ENCODE measurements around the gene MTA1.

Gene MTA1

DNA sequence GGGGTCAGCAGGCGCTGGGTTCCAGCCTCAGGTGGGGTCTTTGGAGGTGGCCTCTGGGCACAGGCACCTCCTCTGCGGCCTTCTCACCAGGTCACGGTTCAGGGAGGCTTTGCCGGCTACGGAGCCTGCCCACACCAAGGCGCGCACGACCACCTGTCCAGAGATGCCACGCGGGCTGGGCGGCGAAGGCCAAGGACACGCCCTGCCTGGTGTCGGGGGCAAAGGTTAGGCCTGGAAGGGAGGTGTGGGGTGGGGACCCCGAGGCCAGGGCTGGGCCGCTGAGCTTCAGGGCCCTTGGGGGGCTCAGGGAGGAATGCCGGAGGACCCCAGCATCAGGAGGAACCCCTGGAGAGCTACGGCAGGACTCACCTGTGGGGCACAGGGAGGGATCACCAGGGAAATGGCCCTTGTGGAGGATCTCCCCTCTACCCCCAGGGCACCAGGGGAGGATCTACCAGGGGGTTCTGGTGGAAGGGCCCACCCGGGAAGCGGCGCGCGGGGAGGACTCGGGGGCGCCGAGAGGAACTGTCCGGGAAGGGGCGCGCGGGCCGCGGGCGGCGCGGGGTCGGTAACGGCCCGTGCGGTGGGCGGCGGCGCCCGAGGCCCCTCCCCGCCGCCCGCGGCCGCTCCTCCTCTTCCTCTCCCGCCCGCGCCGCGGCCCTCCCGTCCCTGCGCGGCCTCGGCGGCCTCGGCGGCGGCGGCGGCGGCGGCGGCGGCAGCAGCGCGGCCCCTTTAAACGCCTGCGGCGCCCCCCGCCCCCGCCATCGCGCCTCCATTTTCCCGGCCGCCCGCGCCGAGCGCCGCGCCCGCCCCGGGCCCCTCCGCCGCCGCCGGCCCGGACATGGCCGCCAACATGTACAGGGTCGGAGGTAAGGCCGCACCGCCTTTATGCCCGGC is at the start of gene MTA1:
Gene MTA1, plus strand, starts transcription at position 633 of the 897 bp plus-strand sequence. Its CDS starts 209 bp downstream, at position 842.
- DNase-seq (ENCODE audit: low spot score) = peak; percentile 18

- DNase-seq (ENCODE audit: low spot score) = no peak
Measured at GRCh38 chr14:105374389-105374788, 45.2 kb upstream of the MTA1 start.

- DNase-seq (ENCODE audit: low spot score) = no peak
Measured at GRCh38 chr14:105375635-105376057, 44.0 kb upstream of the MTA1 start.

DNA sequence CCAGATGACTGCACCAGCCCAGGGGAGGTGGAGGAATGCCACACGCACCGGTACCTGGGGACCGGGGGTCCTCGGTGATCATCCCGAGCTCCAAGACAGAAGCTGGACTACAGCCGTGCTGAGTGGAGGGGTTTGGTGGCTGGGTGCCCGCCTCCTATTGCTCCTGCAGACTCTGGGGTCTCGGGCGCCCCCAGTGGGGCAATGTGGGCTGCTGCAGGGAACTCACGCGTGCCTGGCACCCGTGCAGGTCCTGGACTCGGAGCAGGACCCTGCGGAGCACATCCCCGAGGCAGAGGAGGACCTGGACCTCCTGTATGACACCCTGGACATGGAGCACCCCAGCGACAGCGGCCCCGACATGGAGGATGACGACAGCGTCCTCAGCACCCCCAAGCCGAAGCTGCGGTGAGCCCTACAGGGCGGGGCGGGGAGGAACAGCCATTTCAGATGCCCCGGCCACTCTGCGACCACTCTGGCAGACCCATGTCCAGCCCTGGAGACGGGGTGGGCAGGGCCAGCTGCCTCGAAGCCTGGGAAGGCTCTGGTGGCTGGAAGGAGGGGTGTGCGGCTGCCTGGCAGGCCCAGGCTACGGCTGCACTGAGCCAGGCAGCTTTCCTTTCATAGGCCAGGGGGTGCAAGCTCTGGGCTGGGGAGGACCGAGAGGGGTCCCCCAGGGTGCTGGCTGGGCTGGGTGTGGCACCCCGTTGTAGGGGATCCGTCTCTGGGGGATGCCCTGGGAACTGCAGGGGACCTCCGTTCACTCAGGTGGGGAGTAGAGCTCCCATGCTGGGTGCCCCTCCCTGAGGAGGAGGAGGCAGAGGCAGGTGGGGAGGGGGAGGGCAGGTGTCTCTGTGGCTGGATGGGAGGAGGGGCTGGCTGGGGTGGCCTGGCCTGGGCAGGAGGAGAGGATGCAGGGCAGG is 42.8 kb upstream of the MTA1 start:
- DNase-seq (ENCODE audit: low spot score) = no peak

- DNase-seq (ENCODE audit: low spot score) = no peak
Measured at GRCh38 chr14:105377555-105378182, 42.0 kb upstream of the MTA1 start.

- DNase-seq (ENCODE audit: low spot score) = no peak
Measured at GRCh38 chr14:105378199-105378598, 41.4 kb upstream of the MTA1 start.

GRCh38 chr14:105378873-105379685 is 40.5 kb upstream of the MTA1 start:
- no peak for DNase-seq (ENCODE audit: low spot score)

- DNase-seq (ENCODE audit: low spot score) = no peak
Measured at GRCh38 chr14:105379946-105380345, 39.7 kb upstream of the MTA1 start.

DNA sequence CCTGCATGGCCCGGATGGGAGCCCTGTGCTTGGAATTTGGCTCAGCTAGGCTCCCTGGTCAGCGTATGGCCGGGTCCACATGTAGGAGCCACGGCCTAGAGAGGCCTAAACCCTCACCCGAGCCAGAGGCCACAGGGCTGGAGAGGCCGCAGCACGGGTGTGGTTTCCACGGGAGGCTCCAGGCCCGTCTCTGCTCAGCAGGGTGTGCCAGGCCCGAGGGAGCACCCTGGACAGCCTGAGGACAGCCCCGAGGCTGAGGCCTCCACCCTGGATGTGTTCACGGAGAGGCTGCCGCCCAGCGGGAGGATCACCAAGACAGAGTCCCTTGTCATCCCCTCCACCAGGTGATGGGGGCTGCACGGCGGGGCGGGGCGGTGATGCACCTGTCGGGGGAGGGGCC is 38.9 kb upstream of the MTA1 start:
- no peak for DNase-seq (ENCODE audit: low spot score)

GRCh38 chr14:105381446-105382342 is 37.9 kb upstream of the MTA1 start:
- DNase-seq (ENCODE audit: low spot score) = no peak

DNA sequence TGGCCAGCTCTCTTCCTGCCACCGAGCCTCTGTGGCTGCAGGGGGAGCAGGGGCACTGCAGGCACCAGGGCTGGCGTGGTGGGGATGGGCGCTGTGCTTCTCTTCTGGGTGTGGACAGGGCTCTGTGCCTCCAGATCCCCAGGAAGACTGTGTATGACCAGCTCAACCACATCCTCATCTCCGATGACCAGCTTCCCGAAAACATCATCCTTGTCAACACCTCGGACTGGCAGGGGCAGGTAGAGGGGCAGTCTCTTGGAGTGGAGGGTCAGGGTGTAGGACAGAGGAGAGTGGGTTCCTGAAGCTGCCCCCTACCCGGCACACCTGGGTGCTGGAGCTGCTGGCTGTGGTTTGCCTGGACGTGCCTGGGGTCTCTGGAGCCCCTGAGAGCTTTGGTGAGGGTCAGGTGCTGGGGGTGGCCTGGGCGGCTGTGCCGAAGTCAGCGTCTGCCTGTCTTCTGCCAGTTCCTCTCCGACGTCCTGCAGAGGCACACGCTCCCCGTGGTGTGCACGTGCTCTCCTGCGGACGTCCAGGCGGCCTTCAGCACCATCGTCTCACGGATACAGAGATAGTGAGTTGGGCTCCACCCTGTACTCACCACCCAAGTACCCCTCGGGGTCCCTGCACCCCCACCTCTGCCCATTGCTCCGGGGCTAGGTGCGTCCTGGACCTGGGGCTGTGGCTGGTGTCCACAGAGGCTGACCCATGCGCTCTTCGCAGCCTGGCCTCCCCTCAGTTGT is 37.1 kb upstream of the MTA1 start:
- no peak for DNase-seq (ENCODE audit: low spot score)

DNA sequence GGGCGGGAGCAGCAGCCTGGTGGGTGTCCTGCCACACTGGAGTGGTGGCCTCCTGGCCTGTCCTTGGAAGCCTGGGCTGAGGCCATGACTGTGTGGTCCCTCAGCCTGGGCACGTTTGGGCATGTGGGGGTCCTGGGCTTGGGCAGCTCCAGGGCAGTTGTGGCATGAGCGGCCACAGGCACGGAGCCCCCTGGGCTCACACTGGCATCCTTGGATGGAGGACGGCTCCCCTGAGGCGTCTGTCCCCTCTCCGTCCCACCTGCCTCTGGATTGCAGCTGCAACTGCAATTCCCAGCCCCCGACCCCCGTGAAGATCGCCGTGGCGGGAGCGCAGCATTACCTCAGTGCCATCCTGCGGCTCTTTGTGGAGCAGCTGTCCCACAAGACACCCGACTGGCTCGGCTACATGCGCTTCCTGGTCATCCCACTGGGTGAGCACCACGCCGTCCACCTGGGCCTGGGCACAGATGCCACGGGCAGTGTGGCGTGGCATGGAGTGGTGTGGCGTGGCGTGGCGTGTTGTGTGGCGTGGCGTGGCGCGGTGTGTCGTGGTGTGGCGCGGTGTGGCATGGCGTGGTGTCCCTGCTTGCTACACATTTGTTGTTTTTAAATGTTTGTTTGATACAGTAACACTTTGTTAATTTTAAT is 36.4 kb upstream of the MTA1 start:
- no peak for DNase-seq (ENCODE audit: low spot score)

- no peak for DNase-seq (ENCODE audit: low spot score)
Measured at GRCh38 chr14:105384041-105384557, 35.5 kb upstream of the MTA1 start.

- DNase-seq (ENCODE audit: low spot score) = no peak
Measured at GRCh38 chr14:105384605-105385321, 34.9 kb upstream of the MTA1 start.

GRCh38 chr14:105385322-105385637 is 34.3 kb upstream of the MTA1 start:
- DNase-seq (ENCODE audit: low spot score) = no peak

DNA sequence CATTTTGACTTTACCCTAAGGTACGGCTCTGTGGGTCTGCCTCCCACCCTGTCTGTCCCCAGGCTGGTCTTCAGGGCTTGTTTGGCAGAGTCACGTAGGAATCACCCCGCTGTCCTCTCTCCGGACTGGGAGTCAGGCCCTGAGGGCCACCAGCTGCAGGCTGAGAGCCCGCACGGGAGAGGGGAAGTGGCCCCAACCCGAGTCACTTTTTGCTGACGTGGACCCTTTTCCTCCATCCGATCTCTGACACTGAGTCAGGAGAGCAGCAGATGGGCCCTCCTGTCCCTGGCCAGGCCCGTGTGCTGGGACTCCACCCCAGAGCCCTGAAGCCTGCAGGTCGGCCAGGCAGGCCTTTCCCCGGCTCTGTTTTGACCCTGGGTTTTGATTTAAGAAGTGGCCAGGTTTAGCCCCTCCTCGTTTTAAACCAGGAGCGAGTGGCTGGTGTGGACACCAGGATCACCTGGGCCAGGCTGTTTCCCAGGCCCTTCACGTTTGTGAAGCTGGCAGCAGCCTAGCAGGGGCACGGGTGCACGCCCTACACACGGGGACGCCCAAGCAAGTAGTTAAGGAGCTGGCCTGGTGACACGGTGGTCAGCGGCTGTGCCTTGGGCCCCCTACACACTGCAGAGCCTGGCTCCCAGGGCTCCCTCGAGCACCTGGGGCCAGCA is 33.8 kb upstream of the MTA1 start:
- no peak for DNase-seq (ENCODE audit: low spot score)

DNA sequence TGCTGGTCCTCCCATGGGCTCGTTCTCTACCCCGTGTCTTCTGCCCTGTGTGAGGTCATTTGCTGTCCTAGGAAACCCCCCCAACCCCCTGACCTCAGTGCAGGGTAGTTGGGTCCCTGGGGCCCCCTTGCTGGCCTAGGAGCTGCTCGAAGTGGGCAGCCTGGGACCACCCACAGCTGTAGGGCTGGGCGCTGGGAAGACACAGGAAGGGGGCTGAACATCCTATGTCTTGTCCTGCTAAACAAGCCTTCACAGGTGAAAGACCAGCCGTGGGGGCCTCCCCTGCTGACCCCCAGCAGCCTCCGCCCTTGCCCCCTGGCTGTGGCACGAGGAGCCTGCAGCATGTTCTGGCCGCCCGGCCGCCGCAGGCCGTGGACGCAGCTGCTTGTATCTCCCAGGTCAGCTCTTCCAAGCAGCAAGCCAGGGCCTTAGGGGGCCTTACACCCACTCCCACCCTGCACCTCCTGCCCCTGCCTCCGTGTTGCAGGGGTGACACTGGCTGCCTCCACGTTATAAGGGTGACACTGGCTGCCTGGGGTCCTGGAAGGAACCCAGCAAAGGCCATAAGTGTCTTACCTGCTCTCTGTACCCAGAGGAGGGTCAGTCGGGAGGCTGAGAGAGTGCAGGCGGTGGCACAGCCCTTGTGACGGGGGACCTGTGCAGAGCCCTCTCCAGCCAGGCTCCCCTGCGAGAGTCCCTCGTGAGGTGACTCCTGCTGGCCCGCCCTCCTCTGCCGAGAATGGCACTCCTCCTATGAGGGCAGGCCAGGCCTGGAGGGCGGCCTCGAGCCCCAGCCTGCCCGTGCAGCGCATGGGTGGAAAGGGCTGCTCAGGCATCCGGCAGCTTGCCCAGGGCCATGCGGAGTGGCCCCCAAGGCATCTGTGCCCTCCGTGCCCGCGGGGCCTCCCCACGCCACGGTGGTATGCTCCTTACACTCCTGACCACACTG is 32.8 kb upstream of the MTA1 start:
- DNase-seq (ENCODE audit: low spot score) = no peak

Data from CD4-positive, alpha-beta T cell treated with Interleukin-6 at 100 ng/mL for 8 hours (primary cell).